GM18909 (cell line): Measurements from ENCODE around the gene TLCD1.
"Not testable (repeated sequence)": the region's sequence is repeated elsewhere in the genome, so short reads cannot be mapped to it uniquely, and the experiment has no call there.

Experiments used
- ATAC-seq: cut with Tn5 transposase; IDR thresholded peaks from one replicate; pipeline ENCODE4 v1.9.1; 2021; ENCODE audit warnings: mild to moderate bottlenecking; ENCODE audit not compliant: unreplicated experiment, poor library complexity

Gene TLCD1

GRCh38 chr17:28747801-28748750, 22.0 kb upstream of the TLCD1 start:
- no peak for ATAC-seq

- ATAC-seq: no peak
Observed at GRCh38 chr17:28747051-28747691, 21.1 kb upstream of the TLCD1 start.

GRCh38 chr17:28746611-28747050, 20.6 kb upstream of the TLCD1 start:
- ATAC-seq: no peak

GRCh38 chr17:28745786-28746411, 19.9 kb upstream of the TLCD1 start:
- ATAC-seq: no peak

- no peak for ATAC-seq
Observed at GRCh38 chr17:28744972-28745785, 19.1 kb upstream of the TLCD1 start.

GRCh38 chr17:28744104-28744971, 18.3 kb upstream of the TLCD1 start:
- no peak for ATAC-seq

- peak; percentile 61 for ATAC-seq
Observed at GRCh38 chr17:28743243-28744103, 17.4 kb upstream of the TLCD1 start, which contains the start of gene TRAF4. Gene TRAF4, plus strand, starts transcription at chr17:28744011. Its CDS starts 102 bp downstream, at chr17:28744113.

- no peak for ATAC-seq
Observed at GRCh38 chr17:28741358-28742349, 15.6 kb upstream of the TLCD1 start.

- no peak for ATAC-seq
Observed at GRCh38 chr17:28740406-28741357, 14.6 kb upstream of the TLCD1 start.

- ATAC-seq: no peak
Observed at GRCh38 chr17:28738680-28739384, 12.8 kb upstream of the TLCD1 start.

GRCh38 chr17:28737770-28738679, 12.0 kb upstream of the TLCD1 start:
- peak; percentile 63 for ATAC-seq

- no peak for ATAC-seq
Observed at GRCh38 chr17:28737316-28737715, 11.3 kb upstream of the TLCD1 start.

GRCh38 chr17:28735913-28736769, 10.1 kb upstream of the TLCD1 start:
- not testable (repeated sequence) for ATAC-seq
